ENCODE data around the gene GSN. TPM values are rescaled to one million over a fixed set of nuclear protein-coding genes. Genes with fewer than 3 reads are reported as not detected.

GSN gene
- polyA plus RNA-seq, 3 donors = 67.4 to 187 (median 95.8) TPM

DNA sequence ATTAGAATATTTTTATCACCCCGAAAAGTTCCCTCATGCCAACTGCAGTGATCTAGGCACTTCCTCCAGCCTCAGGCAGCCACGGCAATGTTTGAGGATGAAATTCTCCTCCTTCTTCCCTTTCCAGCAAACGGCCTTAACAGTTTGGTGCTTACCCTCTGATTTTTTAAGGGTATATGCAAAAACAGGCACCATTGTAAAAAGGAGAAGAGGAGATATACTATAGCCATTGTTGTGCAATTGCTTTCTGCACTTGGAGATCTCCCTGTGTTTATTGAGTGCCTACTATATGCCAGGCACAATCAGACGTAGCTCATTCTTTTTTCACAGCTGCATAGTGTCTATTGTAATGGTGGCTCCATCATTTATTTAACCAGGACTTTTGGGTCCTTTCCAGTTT lies 29.4 kb downstream of the GSN start:
- peaks cover 22 to 33% of the 10 kb centered on the region in 2 donors for H3K36me3 Mint-ChIP-seq
- Histone ChIP-seq H3K79me2 (ENCODE audit: insufficient read depth, low read length) (peaks cover 21% of the 10 kb centered on the region), H3K9me3 (replicated peaks in 1 of 2; ENCODE audit: control insufficient read depth in 1 of 2, insufficient read depth in 1 of 2, low read length in 2 of 2) (no peaks in the 10 kb centered on the region), H3K4me3 (replicated peaks in 1 of 3; ENCODE audit: low read depth in 2 of 3, low read length in 3 of 3) (peak overlapping the region in 1 of 3 experiments; percentile 6), H3K27ac (ENCODE audit: low read depth in 1 of 2, low read length in 2 of 2) (peak overlapping the region in 1 of 2 donors; percentile 28), H4K20me1 (ENCODE audit: insufficient read depth, low read length) (peaks cover 11% of the 10 kb centered on the region), H3K4me1 (ENCODE audit: control insufficient read depth in 1 of 2, insufficient read depth in 2 of 2, low read length in 2 of 2) (peaks cover 39 to 47% of the 10 kb centered on the region in 2 donors), H2AFZ (ENCODE audit: insufficient read depth, low read depth, low read length, poor library complexity, severe bottlenecking) (no peak overlapping the region), H3K4me2 (replicated peaks; ENCODE audit: extremely low read depth, low read length, poor library complexity, severe bottlenecking) (peak overlapping the region; percentile 13), H3K27me3 (ENCODE audit: control insufficient read depth in 2 of 2, insufficient read depth in 2 of 2, low read length in 2 of 2) (peaks cover 0 to 8% of the 10 kb centered on the region in 2 donors), H3K9ac (ENCODE audit: insufficient read depth, low read length, poor library complexity, severe bottlenecking) (no peak overlapping the region), H3K36me3 (replicated peaks in 1 of 2; ENCODE audit: control insufficient read depth in 1 of 2, insufficient read depth in 2 of 2, low read length in 2 of 2) (peaks cover 7 to 34% of the 10 kb centered on the region in 2 donors)
- H3K9me3 Mint-ChIP-seq = no peaks in the 10 kb centered on the region
- no CpG with 5 or more reads among the region's 4 CpGs for WGBS (ENCODE audit: insufficient coverage)
- intact Hi-C loops (cut with micrococcal nuclease) = no loop called here
- TF ChIP-seq, protein P1, sequence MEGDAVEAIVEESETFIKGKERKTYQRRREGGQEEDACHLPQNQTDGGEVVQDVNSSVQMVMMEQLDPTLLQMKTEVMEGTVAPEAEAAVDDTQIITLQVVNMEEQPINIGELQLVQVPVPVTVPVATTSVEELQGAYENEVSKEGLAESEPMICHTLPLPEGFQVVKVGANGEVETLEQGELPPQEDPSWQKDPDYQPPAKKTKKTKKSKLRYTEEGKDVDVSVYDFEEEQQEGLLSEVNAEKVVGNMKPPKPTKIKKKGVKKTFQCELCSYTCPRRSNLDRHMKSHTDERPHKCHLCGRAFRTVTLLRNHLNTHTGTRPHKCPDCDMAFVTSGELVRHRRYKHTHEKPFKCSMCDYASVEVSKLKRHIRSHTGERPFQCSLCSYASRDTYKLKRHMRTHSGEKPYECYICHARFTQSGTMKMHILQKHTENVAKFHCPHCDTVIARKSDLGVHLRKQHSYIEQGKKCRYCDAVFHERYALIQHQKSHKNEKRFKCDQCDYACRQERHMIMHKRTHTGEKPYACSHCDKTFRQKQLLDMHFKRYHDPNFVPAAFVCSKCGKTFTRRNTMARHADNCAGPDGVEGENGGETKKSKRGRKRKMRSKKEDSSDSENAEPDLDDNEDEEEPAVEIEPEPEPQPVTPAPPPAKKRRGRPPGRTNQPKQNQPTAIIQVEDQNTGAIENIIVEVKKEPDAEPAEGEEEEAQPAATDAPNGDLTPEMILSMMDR (IDR thresholded peaks at IDR 0.05) = no peak
- peak overlapping the region in 1 of 2 donors; percentile 31 for H3K4me3 Mint-ChIP-seq
- DNase-seq = peak in 2 of 3 donors; percentile 26 to 47
- H3K27me3 Mint-ChIP-seq (ENCODE audit: low read depth in 3 of 3) = peaks cover 7 to 13% (median 9%) of the 10 kb centered on the region in 3 donors
- H3K27ac Mint-ChIP-seq = peak overlapping the region in 6 of 7 donors; percentile 4 to 84 (median 72)
- H3K4me1 Mint-ChIP-seq = peaks cover 47% of the 10 kb centered on the region

DNA sequence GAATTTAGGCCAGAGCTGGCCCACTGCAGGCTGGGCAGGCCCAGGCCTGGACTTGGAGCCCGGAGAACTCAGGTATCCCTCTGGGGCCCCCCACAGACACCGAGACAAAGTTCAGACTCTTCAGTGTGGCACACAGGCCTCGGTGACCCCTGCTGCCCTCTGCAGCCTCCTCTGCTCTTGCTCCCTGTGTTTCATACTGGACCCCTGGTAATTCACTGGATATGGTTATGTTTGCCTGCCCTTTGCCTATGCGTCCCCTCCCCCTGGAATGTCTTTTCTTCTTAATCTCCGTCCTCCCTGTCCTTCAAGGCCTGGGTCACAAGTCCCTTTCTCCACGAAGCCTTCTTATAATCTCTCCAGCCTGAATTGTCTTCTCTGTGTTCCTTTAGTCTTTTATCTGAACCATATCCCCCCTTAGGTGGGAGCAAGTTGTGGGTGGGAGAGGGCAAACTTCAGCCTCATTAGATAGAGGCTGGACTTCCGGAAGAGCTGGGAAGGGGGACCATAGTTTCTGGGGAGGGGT lies 30.1 kb downstream of the GSN start:
- peaks cover 14 to 35% of the 10 kb centered on the region in 2 donors for H3K36me3 ChIP-seq (replicated peaks in 1 of 2; ENCODE audit: control insufficient read depth in 1 of 2, insufficient read depth in 2 of 2, low read length in 2 of 2)
- intact Hi-C loops (cut with micrococcal nuclease) = no loop called here
- no peak overlapping the region for H3K9ac ChIP-seq (ENCODE audit: insufficient read depth, low read length, poor library complexity, severe bottlenecking)
- Mint-ChIP-seq H3K4me1 (peaks cover 45% of the 10 kb centered on the region), H3K27me3 (ENCODE audit: low read depth in 3 of 3) (peaks cover 6 to 13% (median 7%) of the 10 kb centered on the region in 3 donors), H3K36me3 (peaks cover 26 to 34% of the 10 kb centered on the region in 2 donors), H3K9me3 (no peaks in the 10 kb centered on the region), H3K4me3 (peak overlapping the region in 1 of 2 donors; percentile 4), H3K27ac (peak overlapping the region in 5 of 7 donors; percentile 36 to 77 (median 45))
- H4K20me1 ChIP-seq (ENCODE audit: insufficient read depth, low read length) = peaks cover 11% of the 10 kb centered on the region
- H3K79me2 ChIP-seq (ENCODE audit: insufficient read depth, low read length) = peaks cover 21% of the 10 kb centered on the region
- peaks cover 0 to 8% of the 10 kb centered on the region in 2 donors for H3K27me3 ChIP-seq (ENCODE audit: control insufficient read depth in 2 of 2, insufficient read depth in 2 of 2, low read length in 2 of 2)
- no peak overlapping the region for H3K4me3 ChIP-seq (replicated peaks in 1 of 3; ENCODE audit: low read depth in 2 of 3, low read length in 3 of 3)
- 89% methylated on average over 3 of the region's 7 CpGs for WGBS (ENCODE audit: insufficient coverage)
- H3K9me3 ChIP-seq (replicated peaks in 1 of 2; ENCODE audit: control insufficient read depth in 1 of 2, insufficient read depth in 1 of 2, low read length in 2 of 2) = no peaks in the 10 kb centered on the region
- peaks cover 39 to 47% of the 10 kb centered on the region in 2 donors for H3K4me1 ChIP-seq (ENCODE audit: control insufficient read depth in 1 of 2, insufficient read depth in 2 of 2, low read length in 2 of 2)
- TF ChIP-seq, protein P1 (IDR thresholded peaks at IDR 0.05) = no peak
- H3K27ac ChIP-seq (ENCODE audit: low read depth in 1 of 2, low read length in 2 of 2) = no peak overlapping the region
- no peak overlapping the region for H2AFZ ChIP-seq (ENCODE audit: insufficient read depth, low read depth, low read length, poor library complexity, severe bottlenecking)
- H3K4me2 ChIP-seq (replicated peaks; ENCODE audit: extremely low read depth, low read length, poor library complexity, severe bottlenecking) = no peak overlapping the region
- no peak for DNase-seq

All from CD14-positive monocyte (primary cell).